Gastroesophageal sphincter (tissue), 4 donors: ENCODE results near the gene RGSL1. TPM values are rescaled to one million over a fixed set of nuclear protein-coding genes. Genes with fewer than 3 reads are reported as not detected.

ENCODE experiments used
- small RNA-seq, 4 donors: library from RNA; depleted of rRNA; stranded (forward); fragments of <200 nt; gene quantifications; one replicate each; pipeline ENCODE3, GENCODE V24; 2016
- total RNA-seq, 4 donors: library from RNA; depleted of rRNA; stranded (reverse); fragments of >200 nt; gene quantifications; one replicate each; pipeline ENCODE4 v1.1.0, GENCODE V29; 2016

Gene RGSL1
- total RNA-seq, 4 donors from 2014 or later = 0.04 TPM; not detected in 3

Small RNA genes lying within 50 kb of the gene (small RNA-seq; reads per million reads assigned to genes)
- gene RF00017 = 0 reads per million in 4 donors

Other genes with a start within 250 kb of the RGSL1 start
- gene GLUL, start 58.4 kb upstream of the RGSL1 start, total RNA-seq = 1,000 to 10,000 TPM; 2,239 to 3,071 (median 2,830) TPM
- not detected for gene TEDDM1, start 49.5 kb upstream of the RGSL1 start, total RNA-seq
- gene RNASEL, start 139.1 kb downstream of the RGSL1 start, total RNA-seq = 10 to 100 TPM in 2 of 4 donors, 1 to 10 TPM in 2; 6.5 to 14.5 (median 10.6) TPM
- 10 to 100 TPM in 1 of 4 donors, 1 to 10 TPM in 2, under 1 TPM in 1; 0.47 to 10.6 (median 2.1) TPM for gene RGS16, start 154.2 kb downstream of the RGSL1 start, total RNA-seq
- not detected for gene RGS8, start 234.4 kb downstream of the RGSL1 start, total RNA-seq